GM21423 (cell line): ENCODE measurements around the gene FAM124A.

Experiments
- ATAC-seq: cut with Tn5 transposase; IDR thresholded peaks from one replicate; pipeline ENCODE4 v1.9.1; 2021; ENCODE audit warnings: mild to moderate bottlenecking, moderate library complexity; ENCODE audit not compliant: unreplicated experiment

FAM124A gene

DNA sequence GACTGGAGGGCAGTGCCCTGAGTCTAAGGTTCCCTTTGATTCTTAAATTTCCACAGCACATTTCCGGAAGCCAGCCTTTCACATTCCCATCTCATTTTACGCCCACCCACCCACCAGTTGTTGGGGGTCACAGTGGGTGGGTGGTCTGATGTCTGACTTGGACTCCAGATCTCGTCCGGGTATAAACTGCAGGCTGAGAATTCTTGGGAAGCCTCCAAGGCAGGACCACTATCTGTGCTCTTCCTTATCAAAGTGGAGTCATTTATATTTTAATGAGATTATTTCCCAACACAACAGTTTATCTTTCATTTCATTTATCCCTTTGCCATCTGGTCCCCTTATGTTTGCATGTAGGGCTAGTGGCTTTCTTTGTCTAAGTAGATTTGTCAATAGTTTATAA is 3.6 kb upstream of the FAM124A start:
- ATAC-seq, result no peak

DNA sequence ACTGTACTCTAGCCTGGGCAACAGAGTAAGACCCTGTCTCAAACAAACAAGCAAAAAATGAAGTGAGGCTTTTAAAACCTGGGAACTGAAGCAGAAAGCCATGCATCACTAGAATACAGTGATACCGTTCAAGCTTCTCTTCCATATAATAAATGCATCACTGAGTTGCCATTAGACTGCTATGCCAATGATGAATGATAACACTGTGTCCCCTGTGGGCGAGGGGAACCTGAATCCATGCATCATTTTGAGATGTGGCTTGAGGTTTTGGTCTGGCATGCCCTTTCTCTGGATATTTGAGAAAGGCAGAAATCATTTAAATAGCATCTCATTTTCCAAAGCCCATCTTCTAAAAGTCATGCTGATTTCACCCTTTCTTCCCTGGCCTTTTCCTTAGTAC is 1.5 kb upstream of the FAM124A start:
- no peak for ATAC-seq

DNA sequence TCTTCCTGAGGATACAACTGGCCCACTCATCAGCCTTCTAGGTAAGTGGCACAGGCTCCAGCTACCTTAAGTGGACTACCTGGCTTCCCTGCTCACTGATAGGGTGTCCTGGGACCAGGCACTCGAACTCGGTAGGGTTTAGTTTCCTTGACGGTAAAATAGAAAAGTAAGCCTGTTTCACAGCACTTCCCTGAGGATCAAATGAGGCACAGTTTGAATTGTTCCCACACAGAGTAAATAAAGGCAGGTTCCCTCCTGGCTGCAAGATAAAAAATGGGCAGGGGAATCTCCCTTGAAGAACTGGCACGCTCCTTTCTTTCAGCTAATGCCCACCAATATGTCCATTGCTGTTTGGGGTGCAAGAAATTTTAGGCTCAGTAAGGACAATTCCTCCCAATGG is 1.1 kb upstream of the FAM124A start:
- ATAC-seq, result no peak

DNA sequence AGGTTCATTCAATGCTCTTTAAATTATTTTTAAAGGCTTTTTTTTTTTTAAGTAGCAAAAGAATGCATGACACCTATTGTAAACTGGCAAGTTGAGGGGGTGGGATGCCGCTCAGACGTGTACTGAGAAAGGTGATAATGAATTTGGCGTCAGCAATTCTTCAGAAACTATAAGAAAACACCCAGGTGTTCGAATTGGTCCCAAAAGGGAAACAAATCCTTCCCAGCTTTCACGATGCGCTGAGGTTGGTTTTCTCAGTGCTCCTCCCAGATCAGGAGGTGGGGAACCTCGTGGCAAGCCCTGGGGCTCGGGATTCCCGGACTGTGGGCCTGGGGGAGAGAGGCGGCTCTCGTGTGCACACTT is 543 bp upstream of the FAM124A start:
- ATAC-seq, result no peak

DNA sequence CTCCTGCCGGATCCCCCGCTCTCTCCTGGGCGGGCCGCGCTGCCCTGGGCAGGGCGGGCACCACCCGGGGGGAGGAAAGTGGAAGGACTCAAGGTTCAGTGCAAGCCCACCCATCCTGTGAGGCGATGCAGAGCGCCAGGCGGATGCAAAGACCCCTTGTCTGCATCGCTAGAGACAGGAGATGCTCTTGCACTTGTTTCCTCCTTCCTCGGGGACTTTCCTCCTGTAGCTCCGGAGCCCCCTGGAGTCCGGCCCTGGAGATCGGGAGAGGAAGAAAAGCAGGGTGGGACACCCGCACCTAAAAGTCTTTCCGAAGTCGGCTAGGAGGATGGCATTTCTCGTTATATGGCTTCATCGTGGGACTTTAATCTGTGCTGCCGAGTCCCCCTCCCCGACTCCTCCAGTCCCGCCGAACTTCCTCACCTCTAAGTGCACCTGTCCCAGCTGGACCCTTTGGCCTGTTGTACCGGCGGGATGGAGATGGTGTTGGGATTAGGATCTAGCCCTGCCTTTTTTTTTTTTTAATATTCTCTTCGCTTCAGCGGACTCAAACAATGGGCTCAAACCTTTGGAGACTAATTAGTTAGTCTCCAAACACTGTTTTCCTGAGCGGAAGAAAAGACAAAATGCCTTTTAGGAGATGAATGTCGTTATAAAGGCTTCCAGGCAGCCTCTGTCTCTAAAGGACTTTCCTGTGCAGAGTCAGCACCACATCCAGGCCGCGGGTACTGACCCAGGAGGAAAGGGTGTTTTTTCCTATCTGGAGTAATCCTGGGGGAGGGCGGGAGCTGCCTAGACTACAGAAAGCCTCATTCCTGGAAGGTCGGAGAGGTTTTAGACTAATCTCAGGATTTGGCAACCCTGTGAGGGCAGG is 725 bp downstream of the FAM124A start:
- no peak for ATAC-seq

DNA sequence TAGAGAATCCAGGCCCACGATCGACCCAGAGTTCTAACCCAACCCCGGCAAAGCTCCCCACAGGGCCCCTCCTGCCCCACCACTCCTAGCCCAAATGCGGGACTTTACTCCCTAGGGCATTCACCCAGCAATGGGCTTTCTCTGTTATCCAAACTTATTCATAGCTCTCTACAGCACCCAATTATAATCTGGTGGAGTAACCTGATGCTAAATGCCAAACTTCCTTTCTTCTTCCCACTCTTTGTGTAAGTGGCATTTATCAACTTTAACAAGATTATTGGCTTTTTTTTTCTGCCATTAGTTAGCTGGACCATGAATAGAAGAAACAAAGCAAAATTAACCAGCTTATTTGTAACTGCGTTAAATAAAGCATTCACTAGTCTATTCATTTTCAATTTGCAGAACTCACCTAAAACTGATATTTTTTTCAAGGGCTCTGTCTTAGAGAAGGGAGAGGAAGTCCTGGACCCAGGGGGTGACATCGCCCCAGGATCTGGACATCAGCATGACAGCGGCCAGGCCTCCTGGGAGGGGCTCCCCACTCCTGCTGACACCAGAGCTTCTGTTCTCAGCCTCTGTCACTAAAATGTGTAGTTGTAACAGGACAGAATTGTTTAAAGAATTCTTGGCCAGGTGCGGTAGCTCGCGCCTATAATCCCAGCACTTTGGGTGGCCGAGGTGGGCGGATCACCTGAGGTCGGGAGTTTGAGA is 1.5 kb downstream of the FAM124A start:
- ATAC-seq, result no peak

DNA sequence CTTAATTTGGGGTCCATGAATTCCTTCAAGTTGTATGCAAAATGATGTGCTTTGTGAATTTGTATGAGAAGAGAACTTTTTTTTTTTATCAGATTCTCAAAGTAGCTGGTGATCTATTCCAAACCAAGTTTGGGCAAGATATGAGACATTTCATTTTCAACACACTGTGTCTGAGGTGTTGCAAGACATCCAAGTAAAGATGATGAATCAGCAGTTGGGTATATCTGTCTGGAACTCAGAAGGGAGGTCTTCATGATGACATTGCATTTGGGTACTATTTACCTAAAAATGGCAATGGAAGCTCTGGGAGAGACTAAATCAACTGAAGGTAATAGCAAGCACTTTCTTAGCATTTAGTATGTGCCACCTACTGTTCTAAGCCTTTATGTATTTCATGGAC is 2.8 kb downstream of the FAM124A start:
- ATAC-seq, result no peak

DNA sequence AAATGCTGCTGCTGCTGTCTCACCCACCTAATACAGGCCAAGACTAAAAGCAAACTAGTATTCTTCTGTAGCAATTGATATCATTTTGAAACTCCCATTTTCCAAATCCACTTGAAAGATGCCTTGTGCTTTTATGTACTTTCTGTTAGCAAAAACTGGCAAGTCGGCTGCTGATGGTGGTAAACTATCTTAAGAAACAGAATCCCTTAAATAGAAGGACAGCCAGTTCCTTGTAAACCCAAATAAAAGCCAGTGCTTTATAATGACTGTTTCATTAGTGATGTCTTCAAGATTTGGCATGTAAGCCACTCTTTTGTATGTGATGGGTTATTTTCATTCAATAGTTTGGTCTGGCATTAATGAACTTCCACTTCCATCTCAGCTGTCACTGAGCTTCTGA is 5.2 kb downstream of the FAM124A start:
- no peak for ATAC-seq

DNA sequence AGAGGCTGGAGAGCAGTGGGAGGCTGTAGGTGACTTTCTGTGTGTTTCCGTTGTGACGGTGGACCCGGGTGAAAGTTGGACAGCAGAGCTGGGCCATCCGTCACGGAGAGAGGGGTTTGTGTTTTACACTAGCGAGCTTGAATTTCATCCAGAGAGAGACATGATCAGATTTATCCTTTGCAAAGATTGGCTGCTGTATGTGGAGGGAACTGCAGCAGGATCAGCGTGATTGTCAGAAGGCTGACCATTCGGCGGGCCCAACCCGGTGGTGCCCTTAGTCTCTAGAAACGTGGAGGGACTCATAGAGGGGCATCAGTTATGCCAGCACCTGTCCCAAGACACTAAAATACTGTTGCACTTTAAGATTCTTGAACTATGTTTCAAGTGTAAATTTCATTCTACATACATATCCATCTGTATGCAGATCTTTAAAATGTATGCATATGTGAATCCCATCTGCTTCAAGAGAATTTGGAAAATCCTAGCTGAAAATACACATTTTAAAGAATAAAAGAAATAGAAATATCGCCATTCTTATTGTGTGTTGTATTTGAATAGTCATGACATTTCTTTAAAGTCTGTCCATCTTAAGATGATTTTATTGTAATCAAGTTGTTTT is 7.0 kb downstream of the FAM124A start:
- no peak for ATAC-seq

DNA sequence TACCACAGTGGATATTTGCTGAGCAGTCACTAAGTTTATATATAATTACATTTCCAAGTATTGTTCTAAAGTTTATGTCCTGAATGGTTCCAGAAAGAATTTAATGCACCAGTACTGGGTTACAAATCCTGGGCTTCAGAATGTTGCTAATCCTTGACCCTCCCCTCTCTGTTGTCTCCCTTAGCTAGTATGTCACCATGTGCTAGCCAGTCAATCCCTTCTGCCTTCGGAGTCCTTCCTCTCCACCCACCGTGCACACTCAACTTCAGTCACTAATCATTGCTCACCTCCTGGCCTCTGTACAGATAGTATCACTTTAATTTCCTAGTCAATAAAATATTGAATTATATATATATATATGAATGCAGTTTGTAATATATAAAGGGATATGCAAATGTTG is 7.5 kb downstream of the FAM124A start:
- ATAC-seq, result no peak

DNA sequence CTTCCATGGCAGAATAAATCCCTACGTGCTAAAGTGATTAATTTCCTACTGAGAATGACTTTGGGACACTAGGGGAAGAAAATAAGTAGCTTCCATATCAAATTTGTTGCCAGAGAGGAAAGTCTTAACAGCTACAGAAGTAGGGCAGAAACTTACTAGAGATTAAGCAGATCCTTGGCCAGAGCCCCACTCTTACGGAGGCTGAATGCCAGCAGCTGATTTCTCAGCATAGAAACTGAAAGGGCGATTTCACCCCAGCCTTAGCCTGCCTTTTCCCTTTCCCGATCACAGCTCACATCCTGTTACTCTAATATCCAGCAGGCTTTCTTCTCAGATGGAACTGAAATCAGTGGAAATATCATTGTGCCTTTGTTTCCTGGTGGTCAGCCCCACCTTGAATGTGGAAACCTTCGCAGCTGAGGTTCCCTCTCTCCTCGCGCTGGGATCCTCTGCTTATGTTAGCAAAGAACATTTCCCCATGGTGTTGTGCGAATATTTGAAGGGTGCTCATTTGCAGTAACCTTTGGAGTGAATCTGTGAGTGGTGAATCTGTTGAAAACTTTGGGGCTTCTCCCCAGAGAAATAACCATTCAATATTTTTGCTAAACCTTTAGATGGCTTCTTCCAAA is 8.4 kb downstream of the FAM124A start:
- no peak for ATAC-seq

DNA sequence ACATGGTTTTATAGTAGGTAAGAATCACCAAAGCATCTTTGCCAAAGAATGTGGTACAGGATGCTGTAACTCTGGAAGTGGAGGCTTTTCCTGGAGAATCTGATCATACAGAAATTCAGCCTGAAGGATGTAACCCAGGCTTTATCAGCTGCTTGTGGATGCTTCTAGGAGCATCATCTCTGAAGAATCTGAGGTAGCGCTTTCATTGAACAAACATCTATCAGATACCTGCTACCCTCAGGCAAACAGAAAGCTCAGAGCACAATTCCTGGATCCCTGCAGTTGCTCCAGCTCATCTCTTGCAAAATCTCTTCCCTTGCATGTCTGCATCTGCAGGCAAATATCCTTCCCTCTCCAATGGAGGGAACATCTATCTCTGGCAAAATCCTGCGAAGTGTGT is 9.3 kb downstream of the FAM124A start:
- ATAC-seq, result no peak

DNA sequence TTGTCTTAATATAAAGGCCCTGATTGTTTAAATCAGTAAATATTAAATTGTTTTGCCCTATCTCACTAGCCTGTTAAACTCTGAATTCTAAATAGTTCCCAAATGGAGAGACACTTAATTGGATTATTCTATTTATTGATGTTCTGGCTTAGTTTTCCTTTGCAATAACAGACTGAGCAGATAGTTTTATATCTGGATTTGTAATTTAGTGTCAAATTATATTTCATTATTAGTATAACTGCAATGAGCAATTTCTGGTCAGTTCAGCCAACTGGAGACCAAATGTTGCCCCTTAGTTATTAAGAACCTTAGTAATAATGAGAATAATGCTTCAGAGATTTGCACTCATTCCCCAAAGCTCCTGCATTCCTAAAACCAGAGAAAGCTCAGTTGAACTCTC is 10.1 kb downstream of the FAM124A start:
- no peak for ATAC-seq

DNA sequence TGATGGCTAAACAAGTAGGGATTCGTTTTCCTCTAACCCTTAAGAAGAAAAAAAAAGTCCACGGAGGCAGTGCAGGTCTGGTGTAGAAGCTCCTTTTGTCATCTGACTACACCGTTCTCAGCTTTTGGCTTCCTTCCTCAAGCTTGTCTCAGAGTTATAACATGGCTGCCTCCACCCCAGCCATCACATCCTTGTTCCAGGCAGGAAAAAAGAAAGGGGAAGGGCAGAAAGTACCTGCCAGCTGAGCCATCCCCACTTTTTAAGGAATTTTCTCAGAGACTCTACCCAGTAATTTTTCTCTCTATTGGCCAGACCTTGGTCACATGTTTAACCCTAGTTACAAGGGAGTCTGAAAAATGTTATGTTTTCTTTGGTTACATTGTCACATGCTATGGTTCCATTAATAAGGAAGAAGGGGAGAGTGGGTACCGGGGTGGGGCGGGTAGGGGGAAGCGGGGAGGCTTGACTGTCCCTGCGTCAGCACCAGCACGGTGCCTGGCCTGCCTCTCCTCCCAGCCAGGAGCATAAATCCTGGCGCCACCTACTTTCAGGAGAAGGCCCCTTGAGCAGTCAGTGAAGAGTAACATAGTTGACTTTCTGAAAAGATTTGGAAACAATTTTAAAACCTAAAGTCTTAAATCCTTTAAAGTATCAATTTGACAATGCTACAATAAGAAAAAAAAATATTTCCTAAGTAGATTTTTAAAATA is 11.1 kb downstream of the FAM124A start:
- no peak for ATAC-seq

DNA sequence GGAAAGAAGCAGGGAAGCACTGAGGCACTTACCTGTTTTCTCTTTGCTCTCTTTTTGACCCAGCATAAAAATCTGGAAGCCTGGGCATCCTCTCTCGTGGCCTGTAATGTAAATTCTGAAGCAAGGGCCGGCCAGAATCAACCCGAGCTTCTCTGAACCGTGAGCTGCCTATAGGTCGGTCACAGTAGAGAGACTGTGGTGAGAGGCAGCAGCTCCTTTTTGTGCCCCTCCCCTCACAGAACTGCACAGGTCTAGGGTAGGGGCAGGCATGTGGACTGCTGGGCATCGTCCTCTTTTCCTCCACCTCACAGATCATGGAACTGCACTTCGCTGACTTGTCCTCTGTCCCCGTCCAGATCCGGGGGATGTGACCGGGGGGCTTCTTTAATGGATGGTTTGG is 12.5 kb downstream of the FAM124A start:
- ATAC-seq, result no peak

DNA sequence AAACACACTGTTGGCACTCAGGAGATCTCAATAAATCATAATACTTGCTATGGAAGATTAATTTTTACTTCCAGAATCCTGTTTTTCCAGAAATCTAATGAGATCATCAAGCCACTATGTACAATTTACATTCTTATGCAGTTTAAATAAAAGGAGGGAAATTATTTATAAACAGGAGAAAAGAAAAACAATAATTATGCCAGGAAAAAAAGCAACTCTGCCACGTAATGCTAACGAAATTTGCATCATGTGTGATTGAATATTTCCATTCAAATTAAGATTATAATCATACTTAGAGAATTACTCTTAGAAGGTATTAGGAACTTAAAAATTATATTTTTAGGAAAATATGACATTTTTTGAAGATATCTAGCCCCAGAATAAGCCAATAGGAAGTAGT is 13.0 kb downstream of the FAM124A start:
- no peak for ATAC-seq

DNA sequence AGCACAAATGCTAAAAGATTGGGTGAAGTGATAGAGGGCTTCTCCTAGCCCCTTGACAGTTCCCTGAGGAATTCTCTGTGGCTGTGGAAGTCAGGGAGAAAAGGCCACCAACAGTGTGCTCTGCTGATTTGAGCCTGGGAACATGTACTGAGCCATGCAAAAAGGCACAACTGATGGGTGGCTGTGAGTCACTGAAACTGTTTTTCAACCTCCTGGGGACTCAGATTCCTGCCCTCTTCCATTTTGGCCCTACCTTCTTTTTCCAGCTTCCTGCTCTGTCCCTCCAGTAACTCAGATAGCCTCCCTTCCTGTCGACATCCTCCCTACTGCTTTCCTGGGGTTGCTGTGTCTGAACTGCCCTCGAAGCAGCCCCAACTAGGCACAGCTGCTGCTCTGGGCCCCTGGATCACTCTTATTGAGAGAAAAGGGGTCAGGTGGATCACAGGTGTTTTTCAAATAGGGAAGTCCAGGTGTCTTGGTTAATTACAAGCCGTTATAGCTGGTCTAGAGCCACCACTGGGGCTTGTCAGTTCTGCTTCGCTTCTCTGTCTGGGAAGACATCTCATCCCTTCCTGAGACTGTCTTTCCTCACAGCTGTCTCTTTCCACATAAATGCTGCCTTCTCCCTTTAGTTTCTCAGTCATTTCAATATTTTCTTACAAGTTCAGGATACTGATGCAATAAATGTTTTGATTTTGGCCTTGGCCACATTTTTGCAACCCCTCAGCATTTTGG is 13.7 kb downstream of the FAM124A start:
- no peak for ATAC-seq

DNA sequence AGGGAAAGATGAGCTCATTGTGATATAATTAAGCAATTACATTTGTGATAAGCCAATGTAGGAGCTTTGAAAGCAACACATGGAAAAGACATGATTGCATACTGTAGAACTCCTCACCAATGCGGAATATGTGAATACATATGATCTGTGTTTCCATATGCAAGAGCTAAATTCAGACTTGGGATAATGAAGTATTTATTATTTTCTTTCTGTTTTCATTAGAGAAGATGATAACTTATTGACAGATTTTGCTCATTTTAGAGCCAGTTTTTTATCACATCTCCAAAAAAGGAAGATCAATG is 14.2 kb downstream of the FAM124A start:
- ATAC-seq, result no peak

DNA sequence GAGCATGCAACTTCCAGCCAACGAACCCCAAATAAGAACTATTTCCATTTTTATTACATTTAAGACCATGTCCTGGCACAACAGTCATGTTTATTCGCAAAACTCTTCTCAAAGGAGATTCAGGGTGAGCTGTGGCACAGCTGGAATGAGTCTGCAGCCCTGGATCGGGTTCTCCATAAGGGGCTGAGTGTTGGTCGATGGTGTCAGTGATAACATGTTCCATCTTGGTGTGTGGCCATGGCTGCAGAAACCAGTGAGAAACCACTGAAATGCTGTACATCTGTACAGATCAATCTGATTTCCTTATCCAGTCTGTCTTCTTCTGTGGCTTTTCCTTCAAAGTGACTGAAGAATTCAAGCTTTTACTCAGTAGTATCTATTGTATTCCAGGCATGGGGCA is 15.2 kb downstream of the FAM124A start:
- ATAC-seq, result no peak

DNA sequence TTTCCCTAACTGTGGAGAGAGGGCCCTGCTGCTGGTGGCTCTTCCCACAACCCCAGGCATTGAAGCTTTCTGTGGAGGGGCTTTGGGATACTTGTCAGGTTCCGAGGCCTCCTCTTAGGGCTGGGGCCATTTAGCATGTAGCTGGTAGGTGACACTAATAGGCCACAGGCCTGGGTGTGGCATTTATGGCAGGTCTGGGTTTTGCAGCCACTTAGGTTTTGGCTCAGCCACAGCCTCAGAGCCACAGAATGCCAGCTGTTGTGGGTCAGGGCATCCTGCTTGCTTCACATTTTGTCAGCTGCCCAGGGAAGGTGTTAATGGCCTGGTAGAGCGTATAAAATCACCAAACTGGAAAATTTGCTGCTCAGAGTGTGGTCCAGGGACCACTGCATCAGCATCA is 15.7 kb downstream of the FAM124A start:
- no peak for ATAC-seq

DNA sequence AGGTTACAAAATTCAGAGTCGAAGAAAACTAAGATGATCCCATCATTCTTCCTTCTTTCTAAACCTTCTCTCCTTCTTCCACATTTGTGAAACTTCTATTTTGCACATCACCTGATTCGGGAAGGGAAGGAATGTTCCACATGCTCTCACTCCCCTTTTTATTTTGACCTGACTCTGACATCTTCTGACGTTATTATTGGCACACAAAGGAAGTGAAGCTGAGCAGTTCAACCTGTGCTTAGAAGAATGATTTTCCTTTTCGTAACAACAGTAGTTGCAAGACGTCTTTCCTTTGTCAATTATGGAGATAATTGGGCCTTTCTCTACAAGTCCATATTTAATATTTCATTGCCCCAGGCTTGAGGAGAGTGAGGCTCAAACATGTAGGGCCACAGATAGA is 18.0 kb downstream of the FAM124A start:
- no peak for ATAC-seq
